Motor neuron (in vitro differentiated cells): Measurements from ENCODE around the gene ZFP36L2. TPM values are rescaled to one million over a fixed set of nuclear protein-coding genes. Genes with fewer than 3 reads are reported as not detected.
"Not testable (repeated sequence)": the region's sequence is repeated elsewhere in the genome, so short reads cannot be mapped to it uniquely, and the experiment has no call there.

Source experiments
- ATAC-seq, 8 experiments: fragments of 200-7000 bp; cut with Tn5 transposase; replicated peaks in 6 of 8; 2 replicates each; pipeline ENCODE4 v1.8.0; 2021; ENCODE audit warnings: mild to moderate bottlenecking in 8 of 8, moderate library complexity in 8 of 8
- H3K27ac ChIP-seq, 2 donors: fragments of 250-450 bp; sonication (Bioruptor Pico); 2 replicates each; pipeline ENCODE4 v1.9.0; 2021; ENCODE audit warnings: antibody characterized with exemption in 2 of 2, mild to moderate bottlenecking in 2 of 2, moderate library complexity in 1 of 2
- H3K4me1 ChIP-seq, 2 donors: fragments of 250-450 bp; sonication (Bioruptor Pico); replicated peaks in 1 of 2; 2 replicates each; pipeline ENCODE4 v1.6.1; 2021; ENCODE audit warnings: antibody characterized with exemption in 2 of 2, mild to moderate bottlenecking in 2 of 2, moderate library complexity in 1 of 2
- H3K4me3 ChIP-seq, 5 donors: fragments of 250-450 bp; sonication (Bioruptor Pico); 2 replicates each; pipeline ENCODE4 v1.9.0; 2021; ENCODE audit warnings: antibody characterized with exemption in 5 of 5, mild to moderate bottlenecking in 5 of 5, moderate library complexity in 4 of 5
- WGBS, 10 experiments: fragments of 450-650 bp; shearing (Covaris generic); methylation state at CpG; one replicate each; pipeline ENCODE4 v1.0.0; 2022; 5-methylcytosine and 5-hydroxymethylcytosine counted together
- in situ Hi-C, 9 experiments: fragments of 400-800 bp; cut with MboI; loops; one replicate each; pipeline ENCODE4 v1.15.0; 2021; ENCODE audit warnings: low sequenced_read_pairs in 9 of 9, low pct_unique_long_range_greater_than_20kb in 2 of 9; ENCODE audit not compliant: unreplicated experiment in 9 of 9
- total RNA-seq, 8 experiments: library from RNA; unstranded; fragments of 300-600 nt; gene quantifications; 2 replicates each; pipeline versions ENCODE4 v1.2.3 to v1.2.4, GENCODE V29; 2022

ZFP36L2 gene
- total RNA-seq, 8 experiments from 2014 or later: 2.9 to 27.3 (median 8.6) TPM

DNA sequence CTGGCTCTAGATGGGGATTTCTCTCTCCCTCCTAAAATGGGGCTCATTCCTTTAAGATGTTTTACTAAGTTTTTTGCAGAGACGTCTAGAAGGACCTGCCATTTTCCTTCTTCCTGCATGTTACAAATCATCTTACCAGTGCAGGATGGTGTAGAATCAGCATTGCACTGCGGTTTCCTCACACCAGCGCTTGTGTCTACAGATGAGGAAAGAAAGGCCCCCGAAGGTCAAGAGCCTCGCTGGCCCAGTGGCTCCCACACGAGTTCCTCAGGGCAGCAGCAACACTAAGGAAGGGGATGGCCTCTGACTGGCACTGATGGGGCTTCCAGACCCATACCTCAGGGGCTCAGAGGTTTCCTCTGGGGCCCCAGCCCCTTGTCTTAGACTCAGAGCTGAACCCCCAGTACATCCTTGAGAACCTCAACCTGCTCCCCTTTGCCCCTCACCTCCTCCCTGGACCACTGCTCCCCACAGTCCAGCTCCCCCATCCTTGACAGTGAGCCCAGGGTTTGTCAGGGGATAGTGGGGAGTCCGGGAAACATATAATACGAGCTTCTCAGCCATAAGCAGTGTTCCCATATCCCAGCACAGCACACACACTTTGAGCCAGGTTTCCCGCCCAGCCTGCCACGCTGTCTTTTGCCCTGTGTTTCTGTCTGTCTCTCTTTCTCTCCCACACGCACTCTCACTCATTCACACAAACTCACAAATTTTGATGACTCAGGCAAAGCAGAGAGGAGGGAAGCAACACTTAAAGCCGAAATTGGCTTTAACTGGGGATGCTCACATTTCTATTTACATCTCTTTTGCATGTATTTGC, 29.4 kb downstream of the ZFP36L2 start:
- no peak overlapping the region for H3K4me3 ChIP-seq
- no peak overlapping the region for H3K27ac ChIP-seq
- peaks cover 4 to 15% of the 10 kb centered on the region in 2 donors for H3K4me1 ChIP-seq
- WGBS, 10 experiments: 10 to 87% (median 58%) methylated on average over 1 to 7 of the region's 12 CpGs; no CpG with 5 or more reads in 2 of the 10 experiments
- in situ Hi-C loops: no loop called here
- ATAC-seq: peak in 7 of 8 experiments; percentile 10 to 68 (median 24)

GRCh38 chr2:43194121-43194869, 32.1 kb downstream of the ZFP36L2 start:
- in situ Hi-C loops: no loop called here
- H3K27ac ChIP-seq: no peak overlapping the region
- no peak overlapping the region for H3K4me3 ChIP-seq
- no peak for ATAC-seq
- peaks cover 4 to 15% of the 10 kb centered on the region in 2 donors for H3K4me1 ChIP-seq
- 43 to 100% (median 67%) methylated on average over 2 to 12 of the region's 13 CpGs; no CpG with 5 or more reads in 5 of the 10 experiments for WGBS, 10 experiments

GRCh38 chr2:43193652-43194120, 32.7 kb downstream of the ZFP36L2 start:
- Histone ChIP-seq H3K4me1 (peaks cover 4 to 15% of the 10 kb centered on the region in 2 donors), H3K27ac (no peak overlapping the region), H3K4me3 (no peak overlapping the region)
- no peak for ATAC-seq
- 50 to 100% (median 67%) methylated on average over 1 to 4 of the region's 4 CpGs; no CpG with 5 or more reads in 4 of the 10 experiments for WGBS, 10 experiments
- in situ Hi-C loops: no loop called here

DNA sequence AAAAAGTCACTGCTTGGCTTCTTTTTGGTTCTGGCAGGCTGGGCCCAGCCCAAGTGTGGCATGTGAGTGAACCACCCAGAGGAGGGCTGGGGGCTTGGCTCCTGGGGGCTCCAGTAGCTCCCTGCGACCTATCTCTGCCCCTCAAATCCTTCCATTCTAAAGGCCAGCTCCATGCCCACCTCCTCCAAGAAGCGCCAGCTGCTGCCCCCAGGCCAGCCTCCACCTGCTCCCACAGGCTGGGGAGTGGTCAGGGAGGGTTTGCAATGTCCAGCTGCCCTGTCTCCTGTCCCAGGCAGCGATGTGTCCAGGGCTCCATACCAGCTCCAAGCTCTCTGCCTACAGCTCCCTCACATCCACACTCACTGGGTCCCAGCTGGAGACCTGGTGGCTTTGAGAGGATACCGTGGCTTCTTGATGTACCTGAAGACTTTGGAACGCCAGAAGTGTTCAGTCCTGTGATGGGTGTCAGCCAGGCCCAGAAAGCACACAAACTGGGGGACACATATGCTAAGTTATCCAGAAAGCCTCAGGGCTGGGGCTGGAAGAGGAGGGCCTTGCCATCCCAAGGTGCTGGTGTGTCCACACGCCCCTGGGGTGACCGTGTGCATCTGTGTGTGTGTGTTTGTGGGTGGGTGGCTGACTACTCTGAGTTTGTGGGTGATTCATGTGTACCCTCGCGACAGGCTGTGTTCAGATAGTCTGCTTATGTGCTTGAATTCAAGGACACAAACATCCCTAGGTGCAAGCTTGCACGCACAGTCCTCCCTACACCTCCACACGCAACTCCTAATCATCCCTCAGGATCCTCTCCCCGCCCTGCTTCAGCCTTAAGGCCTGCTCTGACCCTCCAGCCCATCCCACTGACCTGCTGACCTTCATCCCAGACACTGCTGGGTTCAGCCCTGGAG, 33.4 kb downstream of the ZFP36L2 start:
- in situ Hi-C loops: no loop called here
- peak in 1 of 8 experiments; percentile 30 for ATAC-seq
- no peak overlapping the region for H3K27ac ChIP-seq
- H3K4me1 ChIP-seq: peaks cover 4 to 15% of the 10 kb centered on the region in 2 donors
- WGBS, 10 experiments: 80 to 100% (median 87%) methylated on average over 1 to 7 of the region's 12 CpGs; no CpG with 5 or more reads in 4 of the 10 experiments
- no peak overlapping the region for H3K4me3 ChIP-seq

GRCh38 chr2:43191947-43192516, 34.4 kb downstream of the ZFP36L2 start:
- in situ Hi-C loops: no loop called here
- peak in 1 of 8 experiments; percentile 41 for ATAC-seq
- WGBS, 10 experiments: 60 to 100% (median 95%) methylated on average over 1 to 2 of the region's 3 CpGs; no CpG with 5 or more reads in 6 of the 10 experiments
- Histone ChIP-seq H3K4me3 (no peak overlapping the region), H3K4me1 (peaks cover 2 to 13% of the 10 kb centered on the region in 2 donors), H3K27ac (no peak overlapping the region)

DNA sequence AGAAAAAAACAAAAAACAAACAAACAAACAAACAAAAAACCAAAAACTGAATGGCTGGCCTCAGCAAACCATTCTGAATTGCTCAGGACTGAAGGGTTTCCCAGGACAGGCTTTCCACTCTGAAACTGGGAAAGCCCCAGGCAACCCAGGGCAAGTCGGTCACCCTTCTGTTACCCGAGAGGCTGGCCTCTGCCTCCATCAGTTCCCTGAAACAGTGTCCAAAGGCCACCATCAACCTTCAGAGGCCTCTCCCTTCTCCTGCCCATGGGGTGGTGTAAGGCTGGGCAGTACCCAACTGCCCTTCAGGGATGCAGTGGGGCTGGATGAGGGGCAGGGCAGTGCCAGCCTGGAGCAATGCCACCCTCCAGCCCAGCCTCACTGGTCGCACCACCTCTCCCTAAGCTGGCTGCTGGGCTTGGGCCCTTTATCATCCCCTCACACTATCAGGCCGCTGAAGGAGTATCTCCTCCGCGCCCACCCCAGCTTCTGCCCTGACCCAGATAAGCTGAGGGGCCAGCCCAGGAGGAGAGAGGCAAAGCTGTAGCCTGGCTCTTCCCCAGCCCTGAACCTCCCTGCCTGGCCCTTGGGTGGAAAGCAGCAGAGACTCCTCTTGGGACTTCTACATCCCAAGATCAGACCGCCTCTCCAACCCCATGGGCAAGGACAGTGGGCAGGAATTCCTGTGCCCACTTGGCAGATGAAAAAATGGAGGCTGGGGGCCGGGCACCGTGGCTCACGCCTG, 35.9 kb downstream of the ZFP36L2 start:
- no peak for ATAC-seq
- WGBS, 10 experiments: 50 to 100% methylated on average over 1 of the region's 10 CpGs; no CpG with 5 or more reads in 8 of the 10 experiments
- in situ Hi-C loops: no loop called here
- Histone ChIP-seq H3K4me1 (peaks cover 9 to 14% of the 10 kb centered on the region in 2 donors), H3K27ac (no peak overlapping the region), H3K4me3 (no peak overlapping the region)

- H3K4me1 ChIP-seq: peaks cover 9 to 14% of the 10 kb centered on the region in 2 donors
- H3K27ac ChIP-seq, ATAC-seq, in situ Hi-C loops, H3K4me3 ChIP-seq: not testable (repeated sequence)
- 72 to 100% (median 90%) methylated on average over 1 to 7 of the region's 7 CpGs; no CpG with 5 or more reads in 1 of the 10 experiments for WGBS, 10 experiments
These were observed 36.5 kb downstream of the ZFP36L2 start for GRCh38 chr2:43189861-43190260.

GRCh38 chr2:43188561-43189386, 37.6 kb downstream of the ZFP36L2 start:
- in situ Hi-C loops: no loop called here
- no peak overlapping the region for H3K4me3 ChIP-seq
- no peak overlapping the region for H3K27ac ChIP-seq
- 83 to 100% (median 99%) methylated on average over 1 to 8 of the region's 16 CpGs; no CpG with 5 or more reads in 4 of the 10 experiments for WGBS, 10 experiments
- no peak for ATAC-seq
- H3K4me1 ChIP-seq: peaks cover 9 to 14% of the 10 kb centered on the region in 2 donors

GRCh38 chr2:43186679-43187374, 39.6 kb downstream of the ZFP36L2 start:
- H3K4me3 ChIP-seq: no peak overlapping the region
- peaks cover 9 to 16% of the 10 kb centered on the region in 2 donors for H3K4me1 ChIP-seq
- WGBS, 10 experiments: no CpG with 5 or more reads among the region's 12 CpGs
- in situ Hi-C loops: no loop called here
- peak in 4 of 8 experiments; percentile 47 to 82 (median 74) for ATAC-seq
- H3K27ac ChIP-seq: peak overlapping the region in 1 of 2 donors; percentile 16

GRCh38 chr2:43186321-43186678, 40.1 kb downstream of the ZFP36L2 start:
- no peak overlapping the region for H3K27ac ChIP-seq
- in situ Hi-C loops: no loop called here
- no peak overlapping the region for H3K4me3 ChIP-seq
- ATAC-seq: no peak
- 74 to 100% (median 91%) methylated on average over 1 to 5 of the region's 6 CpGs; no CpG with 5 or more reads in 4 of the 10 experiments for WGBS, 10 experiments
- H3K4me1 ChIP-seq: peaks cover 9 to 16% of the 10 kb centered on the region in 2 donors
